HEK293 (cell line): Measurements from ENCODE around the gene PSMF1.

Experiments
- BCL11A ChIP-seq: fragments of 450-650 bp; formaldehyde crosslinking; IDR thresholded peaks from 2 replicates; pipeline ENCODE4 v1.5.1; 2016; ENCODE audit warnings: low read depth, missing biosample characterization, missing genetic modification characterization
- ZBTB17 ChIP-seq: fragments of 450-650 bp; formaldehyde crosslinking; IDR thresholded peaks from 2 replicates; pipeline ENCODE4 v1.5.1; 2016; ENCODE audit warnings: missing biosample characterization, missing genetic modification characterization
- ZNF274 ChIP-seq, 2 experiments: fragments of 200-500 bp in 1 of 2; fragments of 450-650 bp in 1 of 2; sonication (Bioruptor generic) in 1 of 2; formaldehyde crosslinking in 1 of 2; IDR thresholded peaks; 2 replicates each; pipeline versions ENCODE4 v1.5.1 to v1.6.1; 2014 to 2016; ENCODE audit warnings: borderline replicate concordance in 1 of 2, inconsistent platforms in 1 of 2, low read length in 1 of 2, missing biosample characterization in 1 of 2, missing genetic modification characterization in 1 of 2
- TF ChIP-seq, protein P1 (sequence below): fragments of 450-650 bp; formaldehyde crosslinking; IDR thresholded peaks from 2 replicates; pipeline ENCODE4 v1.5.1; 2016; ENCODE audit warnings: missing biosample characterization, missing genetic modification characterization
- TF ChIP-seq, protein P2 (sequence below): sonication (generic); formaldehyde crosslinking; IDR thresholded peaks from 2 replicates; pipeline ENCODE4 v1.8.1; 2022; ENCODE audit warnings: mild to moderate bottlenecking, moderate library complexity, missing genetic modification reagents

DNA sequence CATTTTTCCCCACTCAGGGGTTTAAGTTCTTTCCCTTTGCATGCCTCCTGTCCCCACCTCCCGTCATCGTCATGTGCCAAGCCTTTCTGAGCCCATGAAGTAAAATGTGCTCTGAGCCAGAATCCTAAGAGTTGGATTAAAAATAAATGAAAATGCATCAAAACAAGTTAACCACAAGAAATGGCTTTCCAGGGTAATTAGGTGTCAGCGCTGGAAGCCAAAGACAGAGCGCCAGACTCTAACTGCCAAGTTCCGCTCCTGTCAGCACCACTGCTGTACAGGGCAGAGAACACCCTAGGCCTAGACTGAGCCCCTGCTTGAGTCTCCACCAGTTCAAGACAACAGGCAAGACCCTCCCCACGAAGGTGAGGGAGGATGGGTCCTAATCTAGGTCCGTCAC lies 79.4 kb downstream of the PSMF1 start:
- TF ChIP-seq ZBTB17 (tag by site-specific recombination): no peak
- no peak for TF ChIP-seq ZNF274 (IDR thresholded peaks at IDR 0.05; ENCODE audit: low read length)
- no peak for TF ChIP-seq ZNF274 (tag by site-specific recombination; IDR thresholded peaks at IDR 0.05; ENCODE audit: borderline replicate concordance)
- TF ChIP-seq, protein P1, sequence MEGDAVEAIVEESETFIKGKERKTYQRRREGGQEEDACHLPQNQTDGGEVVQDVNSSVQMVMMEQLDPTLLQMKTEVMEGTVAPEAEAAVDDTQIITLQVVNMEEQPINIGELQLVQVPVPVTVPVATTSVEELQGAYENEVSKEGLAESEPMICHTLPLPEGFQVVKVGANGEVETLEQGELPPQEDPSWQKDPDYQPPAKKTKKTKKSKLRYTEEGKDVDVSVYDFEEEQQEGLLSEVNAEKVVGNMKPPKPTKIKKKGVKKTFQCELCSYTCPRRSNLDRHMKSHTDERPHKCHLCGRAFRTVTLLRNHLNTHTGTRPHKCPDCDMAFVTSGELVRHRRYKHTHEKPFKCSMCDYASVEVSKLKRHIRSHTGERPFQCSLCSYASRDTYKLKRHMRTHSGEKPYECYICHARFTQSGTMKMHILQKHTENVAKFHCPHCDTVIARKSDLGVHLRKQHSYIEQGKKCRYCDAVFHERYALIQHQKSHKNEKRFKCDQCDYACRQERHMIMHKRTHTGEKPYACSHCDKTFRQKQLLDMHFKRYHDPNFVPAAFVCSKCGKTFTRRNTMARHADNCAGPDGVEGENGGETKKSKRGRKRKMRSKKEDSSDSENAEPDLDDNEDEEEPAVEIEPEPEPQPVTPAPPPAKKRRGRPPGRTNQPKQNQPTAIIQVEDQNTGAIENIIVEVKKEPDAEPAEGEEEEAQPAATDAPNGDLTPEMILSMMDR (tag by site-specific recombination): no peak
- TF ChIP-seq BCL11A (tag by site-specific recombination): no peak
- TF ChIP-seq, protein P2, sequence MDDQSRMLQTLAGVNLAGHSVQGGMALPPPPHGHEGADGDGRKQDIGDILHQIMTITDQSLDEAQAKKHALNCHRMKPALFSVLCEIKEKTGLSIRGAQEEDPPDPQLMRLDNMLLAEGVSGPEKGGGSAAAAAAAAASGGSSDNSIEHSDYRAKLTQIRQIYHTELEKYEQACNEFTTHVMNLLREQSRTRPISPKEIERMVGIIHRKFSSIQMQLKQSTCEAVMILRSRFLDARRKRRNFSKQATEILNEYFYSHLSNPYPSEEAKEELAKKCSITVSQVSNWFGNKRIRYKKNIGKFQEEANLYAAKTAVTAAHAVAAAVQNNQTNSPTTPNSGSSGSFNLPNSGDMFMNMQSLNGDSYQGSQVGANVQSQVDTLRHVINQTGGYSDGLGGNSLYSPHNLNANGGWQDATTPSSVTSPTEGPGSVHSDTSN (CRISPR knock-in tag): no peak
